K562 (cell line): ENCODE measurements around the gene MED13L. TPM values are rescaled to one million over a fixed set of nuclear protein-coding genes. Genes with fewer than 3 reads are reported as not detected.

Source experiments
- ATAC-seq: fragments of 200-7000 bp; cut with Tn5 transposase; 3 replicates; pipeline ENCODE4 v1.9.1; 2020; ENCODE audit warnings: moderate library complexity
- BruUV-seq: library from RNA; stranded (reverse); fragments of 400-500 nt; replicated peaks from 2 replicates; lab custom pipeline; 2021; lab: Mats Ljungman, UMichigan
- CTCF ChIA-PET: fragments of 300-600 bp; formaldehyde crosslinking; extraction: SDS; loops from one replicate; lab custom pipeline; 2021; ENCODE audit warnings: low intra/inter-chr PET ratio; lab: Yijun Ruan, JAX
- POLR2A ChIA-PET: fragments of 300-600, 350-650 bp; sonication (Branson Sonifier 250); formaldehyde crosslinking; extraction: SDS; loops from one replicate; lab custom pipeline; 2021; ENCODE audit warnings: antibody characterized with exemption, inconsistent platforms; lab: Yijun Ruan, JAX
- DNase-seq, 4 experiments: peaks; one replicate each; pipeline versions ENCODE4 v3.0.0 to v3.0.0-alpha.2; 2011 to 2018; ENCODE audit warnings: low spot score in 3 of 4, mixed read lengths in 3 of 4; ENCODE audit errors: extremely low read depth in 1 of 4
- FAIRE-seq: peaks from 2 replicates; lab custom pipeline; 2011; peaks lifted over from hg19 to GRCh38; lab: Jason Lieb, UNC
- H2AFZ ChIP-seq: 2 replicates; pipeline ENCODE4 v1.6.0; 2011; ENCODE audit warnings: low read depth, low read length, control low read depth, inconsistent platforms
- H3K27ac ChIP-seq: fragments of 200-600 bp; 3 replicates; pipeline ENCODE4 v1.8.0; 2011; ENCODE audit warnings: low read depth, mild to moderate bottlenecking, control low read depth, inconsistent platforms, low read length, moderate library complexity, mixed read lengths; ENCODE audit errors: extremely low read depth
- H3K27me3 ChIP-seq, 2 experiments: fragments of 300-600 bp in 1 of 2; 2 replicates in 1 of 2; 3 replicates in 1 of 2; pipeline versions ENCODE4 v1.6.0 to v1.8.0; 2011; ENCODE audit warnings: inconsistent platforms in 2 of 2, low read length in 2 of 2, mild to moderate bottlenecking in 1 of 2, mixed read lengths in 1 of 2, moderate library complexity in 1 of 2; ENCODE audit not compliant: control insufficient read depth in 2 of 2, insufficient read depth in 2 of 2
- H3K36me3 ChIP-seq: fragments of 300-600 bp; 3 replicates; pipeline ENCODE4 v1.8.0; 2011; ENCODE audit warnings: mild to moderate bottlenecking, low read length, inconsistent platforms; ENCODE audit not compliant: control insufficient read depth, insufficient read depth
- H3K4me1 ChIP-seq, 2 experiments: fragments of 200-600 bp in 1 of 2; replicated peaks in 1 of 2; 2 replicates in 1 of 2; 3 replicates in 1 of 2; pipeline versions ENCODE4 v1.5.1 to v1.8.0; 2011; ENCODE audit warnings: inconsistent platforms in 2 of 2, low read length in 2 of 2, mild to moderate bottlenecking in 1 of 2, mixed read lengths in 1 of 2, moderate library complexity in 1 of 2; ENCODE audit not compliant: control insufficient read depth in 2 of 2, insufficient read depth in 2 of 2
- H3K4me2 ChIP-seq: 2 replicates; pipeline ENCODE4 v1.6.1; 2011; ENCODE audit warnings: low read length, control low read depth, inconsistent platforms, mixed read lengths; ENCODE audit not compliant: insufficient read depth
- H3K4me3 ChIP-seq: fragments of 200-600 bp; sonication (generic), shearing (Covaris generic); 2 replicates; pipeline ENCODE4 v1.5.1; 2016; ENCODE audit warnings: control low read depth, inconsistent platforms
- H3K79me2 ChIP-seq: fragments of 200-600 bp; 3 replicates; pipeline ENCODE4 v1.8.0; 2011; ENCODE audit warnings: low read length, inconsistent platforms; ENCODE audit not compliant: control insufficient read depth, insufficient read depth
- H3K9ac ChIP-seq, 2 experiments: 2 replicates each; pipeline versions ENCODE4 v1.6.0 to v1.6.1; 2011; ENCODE audit warnings: low read depth in 2 of 2, low read length in 2 of 2, control low read depth in 1 of 2, inconsistent platforms in 1 of 2, mild to moderate bottlenecking in 1 of 2, mixed read lengths in 1 of 2; ENCODE audit not compliant: insufficient read depth in 1 of 2
- H3K9me1 ChIP-seq: one replicate; pipeline ENCODE4 v1.6.0; 2011; ENCODE audit warnings: inconsistent platforms, mild to moderate bottlenecking, low read length, moderate library complexity; ENCODE audit not compliant: control insufficient read depth, insufficient read depth
- H3K9me3 ChIP-seq: replicated peaks from 2 replicates; pipeline ENCODE4 v1.5.1; 2011; ENCODE audit warnings: low read depth, low read length, inconsistent platforms; ENCODE audit not compliant: control insufficient read depth, insufficient read depth
- H4K20me1 ChIP-seq: replicated peaks from 2 replicates; pipeline ENCODE4 v1.6.1; 2011; ENCODE audit warnings: low read length, inconsistent platforms, mixed read lengths; ENCODE audit not compliant: control insufficient read depth, insufficient read depth
- ADNP ChIP-seq: fragments of 200-800 bp; sonication (Bioruptor generic); IDR thresholded peaks from 2 replicates; pipeline ENCODE4 v1.6.1; 2016; ENCODE audit warnings: missing genetic modification characterization, missing compliant biosample characterization
- ARID1B ChIP-seq: fragments of 450-650 bp; IDR thresholded peaks from 2 replicates; pipeline ENCODE4 v1.6.1; 2016; ENCODE audit warnings: antibody characterized with exemption, mild to moderate bottlenecking, inconsistent platforms
- C11orf30 ChIP-seq: fragments of 450-650 bp; IDR thresholded peaks from 2 replicates; pipeline ENCODE4 v1.6.1; 2016; ENCODE audit warnings: low read depth, mild to moderate bottlenecking
- CXXC5 ChIP-seq: fragments of 250-450 bp; sonication (Bioruptor Pico); IDR thresholded peaks from 2 replicates; pipeline ENCODE4 v1.8.0; 2022; ENCODE audit warnings: inconsistent platforms, mild to moderate bottlenecking, moderate library complexity
- ETS2 ChIP-seq: IDR thresholded peaks from 2 replicates; pipeline ENCODE4 v1.6.1; 2016; ENCODE audit warnings: borderline replicate concordance, missing genetic modification characterization, mild to moderate bottlenecking, moderate library complexity, missing compliant biosample characterization; ENCODE audit not compliant: poor library complexity, severe bottlenecking
- KDM1A ChIP-seq, 2 experiments: fragments of 450-650 bp; IDR thresholded peaks; 2 replicates each; pipeline ENCODE4 v1.6.1; 2016; ENCODE audit warnings: mild to moderate bottlenecking in 2 of 2
- MAFF ChIP-seq: IDR thresholded peaks from 2 replicates; pipeline ENCODE4 v1.6.1; 2012; ENCODE audit warnings: low read length, improper control_type of control experiment
- MAZ ChIP-seq, 2 experiments: fragments of 450-650 bp in 1 of 2; sonication (generic) in 1 of 2; formaldehyde crosslinking; IDR thresholded peaks in 1 of 2; conservative IDR thresholded peaks in 1 of 2; 2 replicates each; pipeline versions ENCODE4 v1.4.0 to v1.5.0; 2020; ENCODE audit warnings: mild to moderate bottlenecking in 1 of 2, missing genetic modification reagents in 1 of 2
- NCOA6 ChIP-seq: fragments of 450-650 bp; IDR thresholded peaks from 2 replicates; pipeline ENCODE4 v1.6.1; 2017; ENCODE audit warnings: mild to moderate bottlenecking
- SMARCA4 ChIP-seq: fragments of 450-650 bp; IDR thresholded peaks from 2 replicates; pipeline ENCODE4 v1.6.1; 2016
- SMARCB1 ChIP-seq: IDR thresholded peaks from 2 replicates; pipeline ENCODE4 v1.6.1; 2011; ENCODE audit warnings: improper control_type of control experiment, low read depth; ENCODE audit not compliant: insufficient read length
- STAT5A ChIP-seq: IDR thresholded peaks from 2 replicates; pipeline ENCODE4 v1.6.1; 2012; ENCODE audit warnings: low read length, inconsistent platforms, borderline replicate concordance
- TEAD4 ChIP-seq, 2 experiments: sonication (generic) in 1 of 2; formaldehyde crosslinking in 1 of 2; IDR thresholded peaks; 2 replicates each; pipeline versions ENCODE4 v1.6.1 to v1.8.0; 2012 to 2022; ENCODE audit warnings: borderline replicate concordance in 1 of 2, inconsistent platforms in 1 of 2, low read length in 1 of 2, mild to moderate bottlenecking in 1 of 2, missing genetic modification reagents in 1 of 2
- ZEB2 ChIP-seq: fragments of 450-650 bp; IDR thresholded peaks from 2 replicates; pipeline ENCODE4 v1.6.1; 2016
- ZNF174 ChIP-seq: fragments of 250-450 bp; sonication (Bioruptor Pico); IDR thresholded peaks from 2 replicates; pipeline ENCODE4 v1.4.0; 2020; ENCODE audit warnings: mild to moderate bottlenecking
- ZNF316 ChIP-seq: fragments of 450-650 bp; IDR thresholded peaks from 2 replicates; pipeline ENCODE4 v1.6.1; 2016
- WGBS: fragments of 100-300 bp; shearing (Covaris generic); methylation state at CpG from one replicate; pipeline ENCODE4 v1.1.6; 2016; ENCODE audit warnings: low coverage, mixed read lengths; ENCODE audit not compliant: insufficient coverage; ENCODE audit errors: missing lambda C conversion rate; 5-methylcytosine and 5-hydroxymethylcytosine counted together
- in situ Hi-C: fragments of 300-500 bp; cut with MboI; formaldehyde crosslinking; loops from 4 replicates; pipeline ENCODE4 v1.15.0; 2018; ENCODE audit warnings: inconsistent platforms, mixed read lengths
- intact Hi-C: fragments of 100-400 bp; cut with micrococcal nuclease; formaldehyde crosslinking; loops from 2 replicates; pipeline ENCODE4 v1.14.2; 2022
- polyA plus RNA-seq, 8 experiments: library from polyadenylated mRNA; depleted of rRNA in 4 of 8; stranded (reverse) in 5 of 8; unstranded in 3 of 8; fragments of >200 nt; fragmentation: Nextera tagmentation in 2 of 8; fragmentation: Illumina TruSeq in 1 of 8; extraction: Ambion mirVana in 2 of 8; extraction: Trizol in 1 of 8; gene quantifications; 2 replicates each; pipeline versions ENCODE4 v1.2.1 to v1.2.3, GENCODE V29; 2011 to 2014; ENCODE audit warnings: inconsistent platforms in 1 of 8, missing spikeins in 1 of 8
- total RNA-seq, 7 experiments: library from RNA; depleted of rRNA in 6 of 7; stranded (reverse); fragments of >200 nt in 6 of 7; fragmentation: Illumina TruSeq in 2 of 7; extraction: Trizol in 2 of 7; gene quantifications; 2 replicates each; pipeline versions ENCODE4 v1.2.1 to v1.2.3, GENCODE V29; 2011 to 2021; ENCODE audit warnings: low replicate concordance in 1 of 7
- TF ChIP-seq, protein P1 (sequence below): fragments of 250-450 bp; sonication (Bioruptor Pico); IDR thresholded peaks from 2 replicates; pipeline ENCODE4 v1.6.1; 2021; ENCODE audit warnings: mild to moderate bottlenecking

Gene MED13L
- total and polyA plus RNA-seq, 9 of the 15 experiments (the other 6 are each of a cell fraction or from before 2014, with no cell fraction given): 13.4 to 90.3 (median 36.9) TPM

DNA sequence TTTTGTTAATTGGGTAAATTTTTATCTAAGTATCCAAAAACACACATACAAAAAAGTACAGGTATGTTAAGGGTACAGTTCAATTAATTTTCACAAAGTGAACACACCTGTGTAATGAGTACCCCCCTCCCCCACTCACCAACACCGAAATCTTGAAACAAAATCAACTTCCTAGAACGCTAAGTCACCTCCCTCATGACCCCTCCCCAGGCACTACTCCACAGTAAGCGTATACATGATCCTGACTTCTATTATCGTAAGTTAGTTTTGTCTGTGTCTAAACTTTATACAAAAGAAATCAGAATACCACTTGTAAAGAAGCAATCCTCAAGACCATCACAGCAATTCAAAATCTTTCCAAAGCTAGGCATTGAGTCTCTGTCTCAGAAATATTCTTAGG, 100.5 kb downstream of the MED13L start:
- in situ Hi-C loops: no loop called here
- ATAC-seq (peak; percentile 60), DNase-seq (peak; percentile 28 to 70 (median 46)), FAIRE-seq (peak; percentile 81)
- H3K9me3 ChIP-seq: no peaks in the 10 kb centered on the region
- H3K4me2 ChIP-seq: peak overlapping the region; percentile 11; the same call in 1 of the 2 replicates
- H3K36me3 ChIP-seq: peaks cover 2% of the 10 kb centered on the region; the same call in 1 of the 3 replicates
- peaks cover 9 to 40% of the 10 kb centered on the region in 2 experiments; a peak in 4 of 5 replicates for H3K4me1 ChIP-seq
- H4K20me1 ChIP-seq: peaks cover 10% of the 10 kb centered on the region
- H3K79me2 ChIP-seq: peaks cover 98% of the 10 kb centered on the region
- WGBS: 4% methylated on average over 4 of the region's 4 CpGs
- H3K9me1 ChIP-seq: no peaks in the 10 kb centered on the region
- H2AFZ ChIP-seq: no peak overlapping the region
- ChIA-PET POLR2A (interaction anchor here (0.6 to 2.3 kb wide), 2 partner anchors 12 to 494 kb away, joined by 5 to 15 read pairs; no protein-coding TSS in a partner anchor), CTCF (no interaction called here)
- H3K4me3 ChIP-seq: no peak overlapping the region
- H3K27me3 ChIP-seq: no peaks in the 10 kb centered on the region
- intact Hi-C loops: no loop called here
- peak overlapping the region; percentile 26; the same call in 2 of the 3 replicates for H3K27ac ChIP-seq
- H3K9ac ChIP-seq: peak overlapping the region in 1 of 2 experiments; percentile 12; a peak in 1 of 4 replicates
- BruUV-seq: no TSS peak
- peak; percentile 68 for TF ChIP-seq ZNF316
- no peak for TF ChIP-seq TEAD4 (IDR thresholded peaks at IDR 0.05; ENCODE audit: low read length)
- TF ChIP-seq TEAD4 (CRISPR knock-in tag; IDR thresholded peaks at IDR 0.05; ENCODE audit: borderline replicate concordance): no peak
- TF ChIP-seq ZNF174 (CRISPR knock-in tag): no peak
- 0 out of 2 replicates have a peak, but pooled peaks have one; percentile 9 for TF ChIP-seq CXXC5 (CRISPR knock-in tag)
- peak; percentile 73 for TF ChIP-seq ARID1B
- peak in 1 of 2 experiments; percentile 56; a peak in 1 of 4 replicates for TF ChIP-seq MAZ (CRISPR knock-in tag; conservative IDR thresholded peaks at IDR 0.05 in 1 of 2, IDR thresholded peaks at IDR 0.05 in 1 of 2)
- TF ChIP-seq ETS2: no peak
- TF ChIP-seq ADNP (tag): 0 out of 2 replicates have a peak, but pooled peaks have one; percentile 9
- peak; percentile 75 for TF ChIP-seq C11orf30
- TF ChIP-seq SMARCB1: peak; percentile 41
- TF ChIP-seq SMARCA4: peak; percentile 69
- peak; percentile 41; the same call in 1 of the 2 replicates for TF ChIP-seq MAFF
- TF ChIP-seq STAT5A: peak; percentile 52
- TF ChIP-seq ZEB2: peak; percentile 76; the same call in 1 of the 2 replicates
- TF ChIP-seq, protein P1, sequence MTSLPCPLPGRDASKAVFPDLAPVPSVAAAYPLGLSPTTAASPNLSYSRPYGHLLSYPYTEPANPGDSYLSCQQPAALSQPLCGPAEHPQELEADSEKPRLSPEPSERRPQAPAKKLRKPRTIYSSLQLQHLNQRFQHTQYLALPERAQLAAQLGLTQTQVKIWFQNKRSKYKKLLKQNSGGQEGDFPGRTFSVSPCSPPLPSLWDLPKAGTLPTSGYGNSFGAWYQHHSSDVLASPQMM (CRISPR knock-in tag): no peak
- peak in 1 of 2 experiments; percentile 8; a peak in 1 of 4 replicates for TF ChIP-seq KDM1A (IDR thresholded peaks at IDR 0.05)
- TF ChIP-seq NCOA6: no peak
